Psoas muscle (tissue), 8 donors: ENCODE data around the gene GRM4. TPM values are rescaled to one million over a fixed set of nuclear protein-coding genes. Genes with fewer than 3 reads are reported as not detected.

Experiments used
- ATAC-seq, 4 donors: fragments of 200-7000 bp; cut with Tn5 transposase; one replicate each; pipeline ENCODE4 v1.9.1; 2020; ENCODE audit warnings: moderate library complexity in 3 of 4, mild to moderate bottlenecking in 2 of 4
- DNase-seq, 2 donors: peaks; one replicate each; pipeline ENCODE4 v3.0.0-alpha.2; 2020
- H3K27ac ChIP-seq: fragments of 200-600 bp; one replicate; pipeline ENCODE4 v1.8.0; 2022
- H3K27me3 ChIP-seq, 3 donors: fragments of 200-600 bp in 1 of 3; one replicate each; pipeline versions ENCODE4 v1.6.1 to v1.8.0; 2013 to 2022; ENCODE audit warnings: low read length in 2 of 3, mild to moderate bottlenecking in 2 of 3, moderate library complexity in 1 of 3; ENCODE audit not compliant: insufficient read depth in 3 of 3
- H3K36me3 ChIP-seq, 2 donors: fragments of 200-600 bp in 1 of 2; one replicate each; pipeline versions ENCODE4 v1.6.1 to v1.8.0; 2013 to 2022; ENCODE audit warnings: low read depth in 1 of 2, mild to moderate bottlenecking in 1 of 2, moderate library complexity in 1 of 2; ENCODE audit not compliant: insufficient read depth in 1 of 2
- H3K4me1 ChIP-seq: fragments of 200-600 bp; one replicate; pipeline ENCODE4 v1.8.0; 2022
- H3K4me3 ChIP-seq: fragments of 200-600 bp; one replicate; pipeline ENCODE4 v1.8.0; 2022; ENCODE audit warnings: mild to moderate bottlenecking
- H3K9me3 ChIP-seq: fragments of 200-600 bp; one replicate; pipeline ENCODE4 v1.8.0; 2022
- CTCF ChIP-seq: fragments of 200-600 bp; IDR thresholded peaks from one replicate; pipeline ENCODE4 v1.8.0; 2022; ENCODE audit warnings: antibody characterized with exemption
- WGBS, 3 donors: extraction: QIAGEN DNeasy Blood & Tissue Kit; methylation state at CpG; one replicate each; pipeline versions ENCODE4 v1.1.6 to v1.1.7; 2013; 5-methylcytosine and 5-hydroxymethylcytosine counted together
- intact Hi-C, 2 donors: fragments of 100-400 bp; cut with DNase I; formaldehyde crosslinking; loops; one replicate each; pipeline versions ENCODE4 v1.11.0 to v1.14.2; 2022
- polyA plus RNA-seq, 3 donors: library from polyadenylated mRNA; stranded (reverse); fragments of 200-250 nt; gene quantifications; one replicate each; pipeline ENCODE4 v1.2.3, GENCODE V29; 2013
- total RNA-seq, 4 donors: library from RNA; stranded (reverse); fragmentation: NEBNext Ultra II Directional in 2 of 4; extraction: Animal tissue kit (Norgen Biotek cat#: 25700) in 2 of 4; gene quantifications; one replicate each; pipeline versions ENCODE4 v1.2.1 to v1.2.4, GENCODE V29; 2021 to 2023
- donor health status: healthy with polysubstance abuse.
- donor health status: DM: no; HTN: no; CAD: no; lungs with moderate emphysema.
- donor health status: Bipolar disorder and iron deficiency.
- donor health status: healthy.
- donor health status: DM: yes; HTN: yes; CAD: no.
- donor health status: DM: no; HTN: no; CAD: no.
- donor health status: DM: no; HTN: no; CAD: no.
- donor health status: DM: yes; HTN: yes; CAD: no.

GRM4 gene
- total and polyA plus RNA-seq, 7 donors: 0.07 to 0.39 (median 0.14) TPM; not detected in 4

DNA sequence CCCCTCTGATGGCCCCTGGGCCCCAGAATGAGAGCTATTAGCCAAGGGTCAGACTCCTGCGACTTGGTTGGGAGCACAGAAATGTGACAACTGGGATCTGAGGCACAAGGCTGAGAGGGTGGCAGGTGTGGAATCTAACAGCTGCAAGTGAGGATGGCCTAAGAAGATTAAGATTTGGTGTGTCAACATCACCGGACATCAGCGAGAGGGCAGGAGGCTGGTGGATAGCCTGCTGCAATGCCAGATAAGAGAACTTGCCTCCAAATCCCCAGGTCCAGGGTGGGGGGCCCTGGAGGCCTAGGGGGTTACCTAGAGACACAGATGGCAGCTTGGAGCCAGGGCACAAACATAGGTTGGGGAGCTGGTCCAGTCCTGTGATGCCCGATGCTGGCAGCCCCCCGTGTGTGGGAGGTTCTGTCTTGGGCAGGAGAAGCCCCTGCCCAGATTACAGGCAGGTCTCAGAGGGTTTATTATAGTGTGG, 155.8 kb downstream of the GRM4 start:
- no peaks in the 10 kb centered on the region for H3K9me3 ChIP-seq
- WGBS, 3 donors: 27 to 43% (median 36%) methylated on average over 5 of the region's 5 CpGs
- no peak overlapping the region for H3K27ac ChIP-seq
- no peaks in the 10 kb centered on the region for H3K4me1 ChIP-seq
- DNase-seq: no peak
- intact Hi-C loops: no loop called here
- H3K4me3 ChIP-seq: no peak overlapping the region
- no peak for TF ChIP-seq CTCF
- no peaks in the 10 kb centered on the region for H3K36me3 ChIP-seq
- ATAC-seq: no peak
- H3K27me3 ChIP-seq: peaks cover 0 to 36% (median 8%) of the 10 kb centered on the region in 3 donors

DNA sequence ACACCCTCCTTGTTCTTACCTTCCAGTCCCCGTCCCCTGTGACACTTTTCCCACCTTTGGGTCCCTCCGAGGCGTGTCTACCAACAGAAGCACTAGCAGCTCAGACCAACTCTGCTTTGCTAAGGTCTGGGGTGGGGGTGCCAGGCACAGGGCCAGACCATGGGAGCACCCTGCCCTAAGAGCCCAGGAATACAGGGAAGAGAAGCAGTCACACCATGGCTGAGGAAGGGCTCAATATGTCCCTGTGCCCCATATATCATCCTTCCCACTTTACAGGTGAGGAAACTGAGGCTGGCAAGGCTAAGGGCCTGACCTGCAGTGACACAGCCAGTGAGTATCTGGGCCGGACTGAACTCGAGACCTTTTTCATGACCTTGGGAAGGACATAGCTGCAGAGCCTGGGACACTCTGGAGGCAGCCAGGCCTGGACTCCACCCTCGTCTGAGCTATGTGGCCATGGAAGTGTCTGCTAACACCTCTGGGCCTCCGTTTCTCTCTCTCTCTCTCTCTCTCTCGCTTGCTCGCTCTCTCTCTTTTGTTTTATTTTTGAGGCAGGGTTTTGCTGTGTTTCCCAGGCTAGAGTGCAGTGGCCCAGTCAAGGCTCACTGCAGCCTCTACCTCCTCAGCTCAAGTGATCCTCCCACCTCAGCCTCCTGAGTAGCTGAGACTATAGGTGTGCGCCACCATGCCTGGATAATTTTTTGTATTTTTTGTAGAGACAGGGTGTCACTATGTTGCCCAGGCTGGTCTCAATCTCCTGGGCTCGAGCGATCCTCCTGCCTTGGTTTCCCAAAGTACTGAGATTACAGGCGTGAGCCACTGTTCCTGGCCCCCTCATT, 156.7 kb downstream of the GRM4 start:
- 83 to 90% (median 84%) methylated on average over 13 of the region's 13 CpGs for WGBS, 3 donors
- Histone ChIP-seq H3K9me3 (no peaks in the 10 kb centered on the region), H3K27me3 (peaks cover 0 to 35% (median 9%) of the 10 kb centered on the region in 3 donors), H3K36me3 (no peaks in the 10 kb centered on the region), H3K4me1 (no peaks in the 10 kb centered on the region), H3K27ac (no peak overlapping the region), H3K4me3 (no peak overlapping the region)
- no peak for DNase-seq
- intact Hi-C loops: no loop called here
- no peak for TF ChIP-seq CTCF
- ATAC-seq: peak in 1 of 4 donors; percentile 25

DNA sequence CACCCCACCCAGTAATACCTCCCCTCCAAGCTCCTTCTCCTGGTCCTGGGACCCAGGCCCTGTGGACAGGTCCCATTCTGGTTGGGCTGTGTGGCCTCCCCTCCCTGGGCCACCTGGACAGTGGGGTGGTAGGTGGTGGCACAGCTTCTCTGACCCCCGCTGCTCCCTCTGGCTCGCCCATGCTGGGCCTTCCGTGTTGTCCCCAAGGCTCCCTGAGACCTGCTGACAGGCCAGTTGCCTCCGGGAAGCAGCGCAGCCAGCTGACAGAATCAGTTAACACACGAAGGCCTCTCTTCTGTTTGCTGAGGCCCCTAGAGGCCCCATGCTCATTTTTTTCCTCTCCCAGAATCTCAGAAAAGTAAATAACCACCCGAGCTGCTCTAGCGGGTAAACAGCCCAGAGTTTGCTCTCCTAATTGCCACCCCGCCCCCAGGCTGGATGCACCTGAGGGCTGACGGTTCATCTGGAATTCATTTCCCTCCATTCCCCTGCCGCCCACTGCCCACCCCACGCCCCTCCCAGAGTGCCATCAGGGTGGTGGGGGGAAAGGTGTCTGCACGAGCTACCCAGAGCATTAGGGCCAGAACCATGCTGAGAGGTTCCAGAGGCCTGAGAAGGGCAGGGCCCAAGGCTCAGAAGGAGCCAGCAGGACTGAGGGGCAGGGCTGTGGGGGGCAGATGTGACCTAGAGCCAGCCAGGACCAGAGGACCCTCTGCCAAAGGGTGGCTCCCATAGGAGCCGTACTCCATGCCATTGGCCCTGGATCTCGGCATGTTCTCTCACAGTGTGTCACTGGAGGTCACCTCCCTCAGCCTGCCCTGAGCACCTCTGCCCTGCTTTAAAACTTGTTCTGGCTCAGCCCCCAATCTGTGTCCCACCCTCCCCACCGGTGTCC, 157.5 kb downstream of the GRM4 start:
- no peak for ATAC-seq
- no peak for TF ChIP-seq CTCF

DNA sequence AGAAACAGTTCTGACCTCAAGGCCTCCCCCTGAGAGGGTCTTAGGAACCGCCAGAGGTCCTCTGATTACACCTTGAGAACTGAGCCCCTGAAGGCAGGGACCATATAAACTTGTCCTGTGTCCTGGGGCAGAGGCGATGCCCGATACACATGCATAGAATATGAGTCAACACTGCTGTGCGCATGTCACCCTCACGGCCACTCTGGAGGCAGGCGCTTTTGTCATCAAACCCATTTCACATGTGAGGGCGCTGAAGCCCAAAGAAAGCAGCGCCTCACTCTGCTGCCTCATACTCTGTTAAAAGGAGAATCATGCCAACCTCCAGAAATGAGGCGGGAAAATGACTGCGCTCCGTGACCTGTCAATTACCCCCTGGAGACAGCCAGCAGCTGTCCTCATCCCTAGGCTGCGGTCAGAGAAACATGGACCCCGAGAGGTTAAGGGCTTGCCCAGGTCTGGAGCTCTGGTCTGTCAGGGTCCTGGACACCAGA, 158.3 kb downstream of the GRM4 start:
- Histone ChIP-seq H3K9me3 (no peaks in the 10 kb centered on the region), H3K4me3 (no peak overlapping the region), H3K36me3 (no peaks in the 10 kb centered on the region), H3K27ac (no peak overlapping the region), H3K4me1 (no peaks in the 10 kb centered on the region), H3K27me3 (peaks cover 0 to 19% (median 5%) of the 10 kb centered on the region in 3 donors)
- DNase-seq (no peak), ATAC-seq (no peak)
- intact Hi-C loops: no loop called here
- no peak for TF ChIP-seq CTCF
- WGBS, 3 donors: 64 to 68% (median 64%) methylated on average over 13 of the region's 13 CpGs

More for the DNA sequence above, 157.5 kb downstream of the GRM4 start:
- no peak for DNase-seq
- Histone ChIP-seq H3K9me3 (no peaks in the 10 kb centered on the region), H3K27ac (no peak overlapping the region), H3K27me3 (peaks cover 0 to 27% (median 7%) of the 10 kb centered on the region in 3 donors), H3K4me3 (no peak overlapping the region), H3K4me1 (no peaks in the 10 kb centered on the region), H3K36me3 (no peaks in the 10 kb centered on the region)
- intact Hi-C loops: no loop called here
- WGBS, 3 donors: 59 to 61% (median 61%) methylated on average over 16 of the region's 16 CpGs
